ENCODE measurements around the gene USE1. TPM values are rescaled to one million over a fixed set of nuclear protein-coding genes. Genes with fewer than 3 reads are reported as not detected.
"Not testable (repeated sequence)": the region's sequence is repeated elsewhere in the genome, so short reads cannot be mapped to it uniquely, and the experiment has no call there.

The USE1 gene
- total RNA-seq, 1 donor from 2014 or later: 234 TPM

GRCh38 chr19:17185590-17185989 is 29.6 kb upstream of the USE1 start:
- Histone ChIP-seq H3K36me3 (peaks cover 88 to 92% of the 10 kb centered on the region in 2 donors), H3K27me3 (no peaks in the 10 kb centered on the region), H3K4me3 (no peak overlapping the region), H3K9me3 (no peaks in the 10 kb centered on the region), H3K27ac (no peak overlapping the region), H3K4me1 (no peaks in the 10 kb centered on the region)
- no peak for DNase-seq (ENCODE audit: low spot score in 2 of 2)
- no peak for TF ChIP-seq CTCF (IDR thresholded peaks at IDR 0.05)
- intact Hi-C loops (cut with DNase I): no loop called here

DNA sequence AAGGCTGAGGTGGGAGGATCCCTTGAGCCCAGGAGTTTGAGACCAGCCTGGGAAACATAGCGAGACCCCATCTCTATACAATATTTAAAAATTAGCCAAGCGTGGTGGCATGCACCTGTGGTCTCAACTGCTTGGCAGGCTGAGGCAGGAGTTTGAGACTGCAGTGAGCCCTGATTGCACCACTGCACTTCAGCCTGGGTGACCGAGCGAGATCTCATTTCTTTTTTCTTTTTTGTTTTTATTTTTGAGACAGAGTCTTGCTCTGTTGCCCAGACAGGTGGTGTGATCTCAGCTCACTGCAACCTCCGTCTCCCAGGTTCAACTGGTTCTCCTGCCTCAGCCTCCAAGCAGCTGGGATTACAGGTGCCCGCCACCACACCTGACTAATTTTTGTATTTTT is 23.4 kb upstream of the USE1 start:
- H3K27me3 ChIP-seq; DNase-seq (ENCODE audit: low spot score in 2 of 2); H3K4me3 ChIP-seq; H3K4me1 ChIP-seq; intact Hi-C loops (cut with DNase I); H3K27ac ChIP-seq; H3K9me3 ChIP-seq: not testable (repeated sequence)
- peaks cover 96% of the 10 kb centered on the region in 2 donors for H3K36me3 ChIP-seq

DNA sequence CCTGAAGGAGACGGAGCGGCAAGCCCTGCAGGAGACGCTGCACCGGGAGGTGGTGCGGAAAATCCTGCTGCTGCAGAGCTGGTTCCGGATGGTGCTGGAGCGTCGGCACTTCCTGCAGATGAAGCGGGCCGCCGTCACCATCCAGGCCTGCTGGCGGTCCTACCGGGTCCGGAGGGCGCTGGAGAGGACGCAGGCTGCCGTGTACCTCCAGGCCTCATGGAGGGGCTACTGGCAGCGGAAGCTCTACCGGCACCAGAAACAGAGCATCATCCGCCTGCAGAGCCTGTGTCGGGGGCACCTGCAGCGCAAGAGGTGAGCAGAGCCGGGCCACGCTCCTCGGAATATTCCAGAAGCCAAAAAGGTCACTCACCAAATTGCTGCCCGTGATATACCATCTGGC is 22.4 kb upstream of the USE1 start:
- H3K9me3 ChIP-seq: no peaks in the 10 kb centered on the region
- H3K36me3 ChIP-seq: peaks cover 92 to 93% of the 10 kb centered on the region in 2 donors
- H3K27ac ChIP-seq: no peak overlapping the region
- no peak for TF ChIP-seq CTCF (IDR thresholded peaks at IDR 0.05)
- H3K27me3 ChIP-seq: no peaks in the 10 kb centered on the region
- intact Hi-C loops (cut with DNase I): no loop called here
- H3K4me1 ChIP-seq: no peaks in the 10 kb centered on the region
- no peak overlapping the region for H3K4me3 ChIP-seq
- DNase-seq (ENCODE audit: low spot score in 2 of 2): no peak

- Histone ChIP-seq H3K4me1 (no peaks in the 10 kb centered on the region), H3K27ac (no peak overlapping the region), H3K36me3 (peaks cover 92 to 93% of the 10 kb centered on the region in 2 donors), H3K4me3 (no peak overlapping the region), H3K27me3 (no peaks in the 10 kb centered on the region), H3K9me3 (no peaks in the 10 kb centered on the region)
- DNase-seq (ENCODE audit: low spot score in 2 of 2): no peak
- TF ChIP-seq CTCF (IDR thresholded peaks at IDR 0.05): no peak
- intact Hi-C loops (cut with DNase I): no loop called here
Observed at GRCh38 chr19:17194608-17195007, 20.5 kb upstream of the USE1 start.

DNA sequence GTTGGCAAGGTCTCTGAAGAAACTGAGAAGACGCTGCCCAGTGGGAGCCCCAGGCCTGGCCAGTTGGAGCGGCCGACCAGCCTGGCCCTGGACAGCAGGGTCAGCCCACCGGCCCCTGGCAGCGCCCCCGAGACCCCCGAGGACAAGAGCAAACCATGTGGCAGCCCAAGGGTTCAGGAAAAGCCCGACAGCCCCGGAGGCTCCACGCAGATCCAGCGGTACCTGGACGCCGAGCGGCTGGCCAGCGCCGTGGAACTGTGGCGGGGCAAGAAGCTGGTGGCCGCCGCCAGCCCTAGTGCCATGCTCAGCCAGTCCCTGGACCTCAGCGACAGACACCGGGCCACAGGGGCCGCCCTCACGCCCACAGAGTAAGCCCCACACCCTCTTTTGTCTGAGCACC is 20.1 kb upstream of the USE1 start:
- DNase-seq (ENCODE audit: low spot score in 2 of 2): no peak
- H3K27me3 ChIP-seq: no peaks in the 10 kb centered on the region
- intact Hi-C loops (cut with DNase I): no loop called here
- no peaks in the 10 kb centered on the region for H3K4me1 ChIP-seq
- H3K27ac ChIP-seq: no peak overlapping the region
- no peak overlapping the region for H3K4me3 ChIP-seq
- H3K9me3 ChIP-seq: no peaks in the 10 kb centered on the region
- TF ChIP-seq CTCF (IDR thresholded peaks at IDR 0.05): no peak
- peaks cover 91 to 93% of the 10 kb centered on the region in 2 donors for H3K36me3 ChIP-seq

DNA sequence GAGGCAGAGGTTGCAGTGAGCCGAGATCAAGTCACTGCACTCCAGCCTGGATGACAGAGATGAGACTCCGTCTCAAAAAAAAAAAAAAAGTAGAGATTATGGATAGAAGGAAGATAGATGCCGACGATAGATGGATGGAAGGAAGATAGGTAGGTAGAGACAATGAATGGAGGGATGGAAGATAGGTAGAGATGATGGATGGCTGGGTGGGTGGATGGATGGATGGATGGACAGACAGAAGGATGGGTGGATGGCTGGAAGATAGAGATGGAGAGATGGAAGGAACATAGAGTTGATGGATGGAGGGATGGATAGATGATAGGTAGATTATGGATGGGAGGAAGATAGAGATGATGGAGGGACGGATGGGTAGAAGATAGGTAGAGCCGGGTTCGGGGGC is 18.5 kb upstream of the USE1 start:
- Histone ChIP-seq H3K27me3 (no peaks in the 10 kb centered on the region), H3K27ac (no peak overlapping the region), H3K4me3 (no peak overlapping the region), H3K4me1 (no peaks in the 10 kb centered on the region), H3K36me3 (peaks cover 92 to 95% of the 10 kb centered on the region in 2 donors), H3K9me3 (no peaks in the 10 kb centered on the region)
- intact Hi-C loops (cut with DNase I): no loop called here
- TF ChIP-seq CTCF (IDR thresholded peaks at IDR 0.05): no peak
- DNase-seq (ENCODE audit: low spot score in 2 of 2): no peak

Measured in ascending aorta (tissue), 2 donors.